K562 (cell line): ENCODE measurements around the gene TCHP. TPM values are rescaled to one million over a fixed set of nuclear protein-coding genes. Genes with fewer than 3 reads are reported as not detected.

Experiments used
- ATAC-seq: fragments of 200-7000 bp; cut with Tn5 transposase; 3 replicates; pipeline ENCODE4 v1.9.1; 2020; ENCODE audit warnings: moderate library complexity
- BruUV-seq: library from RNA; stranded (reverse); fragments of 400-500 nt; replicated peaks from 2 replicates; lab custom pipeline; 2021; lab: Mats Ljungman, UMichigan
- CTCF ChIA-PET: fragments of 300-600 bp; formaldehyde crosslinking; extraction: SDS; loops from one replicate; lab custom pipeline; 2021; ENCODE audit warnings: low intra/inter-chr PET ratio; lab: Yijun Ruan, JAX
- POLR2A ChIA-PET: fragments of 300-600, 350-650 bp; sonication (Branson Sonifier 250); formaldehyde crosslinking; extraction: SDS; loops from one replicate; lab custom pipeline; 2021; ENCODE audit warnings: antibody characterized with exemption, inconsistent platforms; lab: Yijun Ruan, JAX
- DNase-seq, 4 experiments: peaks; one replicate each; pipeline versions ENCODE4 v3.0.0 to v3.0.0-alpha.2; 2011 to 2018; ENCODE audit warnings: low spot score in 3 of 4, mixed read lengths in 3 of 4; ENCODE audit errors: extremely low read depth in 1 of 4
- FAIRE-seq: peaks from 2 replicates; lab custom pipeline; 2011; peaks lifted over from hg19 to GRCh38; lab: Jason Lieb, UNC
- H2AFZ ChIP-seq: 2 replicates; pipeline ENCODE4 v1.6.0; 2011; ENCODE audit warnings: low read depth, low read length, control low read depth, inconsistent platforms
- H3K27ac ChIP-seq: fragments of 200-600 bp; 3 replicates; pipeline ENCODE4 v1.8.0; 2011; ENCODE audit warnings: low read depth, mild to moderate bottlenecking, control low read depth, inconsistent platforms, low read length, moderate library complexity, mixed read lengths; ENCODE audit errors: extremely low read depth
- H3K27me3 ChIP-seq, 2 experiments: fragments of 300-600 bp in 1 of 2; 2 replicates in 1 of 2; 3 replicates in 1 of 2; pipeline versions ENCODE4 v1.6.0 to v1.8.0; 2011; ENCODE audit warnings: inconsistent platforms in 2 of 2, low read length in 2 of 2, mild to moderate bottlenecking in 1 of 2, mixed read lengths in 1 of 2, moderate library complexity in 1 of 2; ENCODE audit not compliant: control insufficient read depth in 2 of 2, insufficient read depth in 2 of 2
- H3K36me3 ChIP-seq: fragments of 300-600 bp; 3 replicates; pipeline ENCODE4 v1.8.0; 2011; ENCODE audit warnings: mild to moderate bottlenecking, low read length, inconsistent platforms; ENCODE audit not compliant: control insufficient read depth, insufficient read depth
- H3K4me1 ChIP-seq, 2 experiments: fragments of 200-600 bp in 1 of 2; replicated peaks in 1 of 2; 2 replicates in 1 of 2; 3 replicates in 1 of 2; pipeline versions ENCODE4 v1.5.1 to v1.8.0; 2011; ENCODE audit warnings: inconsistent platforms in 2 of 2, low read length in 2 of 2, mild to moderate bottlenecking in 1 of 2, mixed read lengths in 1 of 2, moderate library complexity in 1 of 2; ENCODE audit not compliant: control insufficient read depth in 2 of 2, insufficient read depth in 2 of 2
- H3K4me2 ChIP-seq: 2 replicates; pipeline ENCODE4 v1.6.1; 2011; ENCODE audit warnings: low read length, control low read depth, inconsistent platforms, mixed read lengths; ENCODE audit not compliant: insufficient read depth
- H3K4me3 ChIP-seq: fragments of 200-600 bp; sonication (generic), shearing (Covaris generic); 2 replicates; pipeline ENCODE4 v1.5.1; 2016; ENCODE audit warnings: control low read depth, inconsistent platforms
- H3K79me2 ChIP-seq: fragments of 200-600 bp; 3 replicates; pipeline ENCODE4 v1.8.0; 2011; ENCODE audit warnings: low read length, inconsistent platforms; ENCODE audit not compliant: control insufficient read depth, insufficient read depth
- H3K9ac ChIP-seq, 2 experiments: 2 replicates each; pipeline versions ENCODE4 v1.6.0 to v1.6.1; 2011; ENCODE audit warnings: low read depth in 2 of 2, low read length in 2 of 2, control low read depth in 1 of 2, inconsistent platforms in 1 of 2, mild to moderate bottlenecking in 1 of 2, mixed read lengths in 1 of 2; ENCODE audit not compliant: insufficient read depth in 1 of 2
- H3K9me1 ChIP-seq: one replicate; pipeline ENCODE4 v1.6.0; 2011; ENCODE audit warnings: inconsistent platforms, mild to moderate bottlenecking, low read length, moderate library complexity; ENCODE audit not compliant: control insufficient read depth, insufficient read depth
- H3K9me3 ChIP-seq: replicated peaks from 2 replicates; pipeline ENCODE4 v1.5.1; 2011; ENCODE audit warnings: low read depth, low read length, inconsistent platforms; ENCODE audit not compliant: control insufficient read depth, insufficient read depth
- H4K20me1 ChIP-seq: replicated peaks from 2 replicates; pipeline ENCODE4 v1.6.1; 2011; ENCODE audit warnings: low read length, inconsistent platforms, mixed read lengths; ENCODE audit not compliant: control insufficient read depth, insufficient read depth
- CGGBP1 ChIP-seq: fragments of 250-450 bp; sonication (Bioruptor Pico); IDR thresholded peaks from 2 replicates; pipeline ENCODE4 v1.9.0; 2021; ENCODE audit warnings: mild to moderate bottlenecking
- FIP1L1 ChIP-seq: fragments of 200-400 bp; formaldehyde crosslinking; IDR thresholded peaks from 2 replicates; pipeline ENCODE4 v1.6.1; 2018; ENCODE audit warnings: mild to moderate bottlenecking, low read depth, low read length; ENCODE audit not compliant: poor library complexity, severe bottlenecking
- FOS ChIP-seq: IDR thresholded peaks from 3 replicates; pipeline ENCODE4 v1.6.1; 2011; ENCODE audit not compliant: insufficient read length; ENCODE audit errors: extremely low read depth
- IRF2 ChIP-seq: sonication (generic); formaldehyde crosslinking; IDR thresholded peaks from 2 replicates; pipeline ENCODE4 v1.8.1; 2022; ENCODE audit warnings: mild to moderate bottlenecking, missing genetic modification reagents
- KDM1A ChIP-seq, 2 experiments: fragments of 450-650 bp; IDR thresholded peaks; 2 replicates each; pipeline ENCODE4 v1.6.1; 2016; ENCODE audit warnings: mild to moderate bottlenecking in 2 of 2
- KLF16 ChIP-seq: IDR thresholded peaks from 2 replicates; pipeline ENCODE4 v1.6.1; 2016; ENCODE audit warnings: antibody characterized with exemption
- L3MBTL2 ChIP-seq: fragments of 450-650 bp; IDR thresholded peaks from 2 replicates; pipeline ENCODE4 v1.6.1; 2016; ENCODE audit warnings: mild to moderate bottlenecking, moderate library complexity
- NR2C2 ChIP-seq, 2 experiments: fragments of 200-800 bp in 1 of 2; sonication (Bioruptor generic) in 1 of 2; sonication (generic) in 1 of 2; formaldehyde crosslinking in 1 of 2; IDR thresholded peaks; 2 replicates each; pipeline versions ENCODE4 v1.6.1 to v1.8.0; 2016 to 2022; ENCODE audit warnings: mild to moderate bottlenecking in 1 of 2, missing compliant biosample characterization in 1 of 2, missing genetic modification characterization in 1 of 2, missing genetic modification reagents in 1 of 2
- PRMT5 ChIP-seq: sonication (generic); formaldehyde crosslinking; IDR thresholded peaks from 2 replicates; pipeline ENCODE4 v1.5.0; 2020; ENCODE audit warnings: missing genetic modification reagents
- PRPF4 ChIP-seq: fragments of 200-400 bp; formaldehyde crosslinking; IDR thresholded peaks from one replicate; pipeline ENCODE4 v1.6.1; 2017; ENCODE audit warnings: low read length, low read depth, mild to moderate bottlenecking; ENCODE audit not compliant: insufficient read depth, poor library complexity, severe bottlenecking
- PTRF ChIP-seq: fragments of 450-650 bp; IDR thresholded peaks from 2 replicates; pipeline ENCODE4 v1.6.1; 2016; ENCODE audit warnings: mild to moderate bottlenecking, missing genetic modification characterization, missing compliant biosample characterization
- ZEB2 ChIP-seq: fragments of 450-650 bp; IDR thresholded peaks from 2 replicates; pipeline ENCODE4 v1.6.1; 2016
- ZFP1 ChIP-seq: fragments of 450-650 bp; formaldehyde crosslinking; IDR thresholded peaks from 2 replicates; pipeline ENCODE4 v1.4.0; 2020; ENCODE audit warnings: mild to moderate bottlenecking, mixed read lengths
- ZNF232 ChIP-seq: sonication (generic); formaldehyde crosslinking; IDR thresholded peaks from 2 replicates; pipeline ENCODE4 v1.8.0; 2022; ENCODE audit warnings: mild to moderate bottlenecking, missing genetic modification reagents
- WGBS: fragments of 100-300 bp; shearing (Covaris generic); methylation state at CpG from one replicate; pipeline ENCODE4 v1.1.6; 2016; ENCODE audit warnings: low coverage, mixed read lengths; ENCODE audit not compliant: insufficient coverage; ENCODE audit errors: missing lambda C conversion rate; 5-methylcytosine and 5-hydroxymethylcytosine counted together
- in situ Hi-C: fragments of 300-500 bp; cut with MboI; formaldehyde crosslinking; loops from 4 replicates; pipeline ENCODE4 v1.15.0; 2018; ENCODE audit warnings: inconsistent platforms, mixed read lengths
- intact Hi-C: fragments of 100-400 bp; cut with micrococcal nuclease; formaldehyde crosslinking; loops from 2 replicates; pipeline ENCODE4 v1.14.2; 2022
- polyA plus RNA-seq, 8 experiments: library from polyadenylated mRNA; depleted of rRNA in 4 of 8; stranded (reverse) in 5 of 8; unstranded in 3 of 8; fragments of >200 nt; fragmentation: Nextera tagmentation in 2 of 8; fragmentation: Illumina TruSeq in 1 of 8; extraction: Ambion mirVana in 2 of 8; extraction: Trizol in 1 of 8; gene quantifications; 2 replicates each; pipeline versions ENCODE4 v1.2.1 to v1.2.3, GENCODE V29; 2011 to 2014; ENCODE audit warnings: inconsistent platforms in 1 of 8, missing spikeins in 1 of 8
- total RNA-seq, 7 experiments: library from RNA; depleted of rRNA in 6 of 7; stranded (reverse); fragments of >200 nt in 6 of 7; fragmentation: Illumina TruSeq in 2 of 7; extraction: Trizol in 2 of 7; gene quantifications; 2 replicates each; pipeline versions ENCODE4 v1.2.1 to v1.2.3, GENCODE V29; 2011 to 2021; ENCODE audit warnings: low replicate concordance in 1 of 7

The TCHP gene
- total and polyA plus RNA-seq, 9 of the 15 experiments (the other 6 are each of a cell fraction or from before 2014, with no cell fraction given) = 3.4 to 30.4 (median 19.7) TPM

GRCh38 chr12:109902891-109903418 lies 2.9 kb downstream of the TCHP start:
- FAIRE-seq = no peak
- Histone ChIP-seq H3K27ac (no peak overlapping the region), H3K36me3 (peaks cover 52% of the 10 kb centered on the region; the same call in 2 of the 3 replicates), H4K20me1 (no peaks in the 10 kb centered on the region), H2AFZ (no peak overlapping the region), H3K9ac (no peak overlapping the region), H3K4me3 (no peak overlapping the region), H3K79me2 (peaks cover 22% of the 10 kb centered on the region), H3K4me2 (no peak overlapping the region), H3K9me1 (no peaks in the 10 kb centered on the region), H3K27me3 (no peaks in the 10 kb centered on the region), H3K9me3 (no peaks in the 10 kb centered on the region), H3K4me1 (peaks cover 4 to 10% of the 10 kb centered on the region in 2 experiments; a peak in 3 of 5 replicates)
- intact Hi-C loops = no loop called here
- 90% methylated on average over 15 of the region's 15 CpGs for WGBS
- no peak for DNase-seq
- in situ Hi-C loops = no loop called here
- POLR2A ChIA-PET = interaction anchor here (0.6 kb wide), 1 partner anchor 15 kb away, joined by 4 read pairs; no protein-coding TSS in a partner anchor
- BruUV-seq = no TSS peak
- no peak for ATAC-seq
- TF ChIP-seq IRF2 (CRISPR knock-in tag) = no peak
- TF ChIP-seq PTRF (tag) = no peak
- no peak for TF ChIP-seq L3MBTL2
- no peak for TF ChIP-seq KLF16
- TF ChIP-seq ZEB2 = no peak
- no peak for TF ChIP-seq FOS
- TF ChIP-seq PRMT5 = no peak
- no peak for TF ChIP-seq KDM1A (IDR thresholded peaks at IDR 0.05)
- no peak for TF ChIP-seq CGGBP1
- TF ChIP-seq ZNF232 (CRISPR knock-in tag) = no peak
- TF ChIP-seq ZFP1 (CRISPR knock-in tag) = no peak
- TF ChIP-seq FIP1L1 = no peak
- TF ChIP-seq NR2C2 (CRISPR knock-in tag; IDR thresholded peaks at IDR 0.05) = no peak
- no peak for TF ChIP-seq NR2C2 (tag; IDR thresholded peaks at IDR 0.05)
- TF ChIP-seq PRPF4 = no peak
- CTCF ChIA-PET = no interaction called here
